ENCODE data around the gene PCMT1.

Gene PCMT1

GRCh38 chr6:149855741-149856140, 106.2 kb downstream of the PCMT1 start:
- Histone ChIP-seq H3K27me3 (ENCODE audit: insufficient read depth, low read length) (peaks cover 4% of the 10 kb centered on the region; the same call in 1 of the 2 replicates), H3K9me3 (ENCODE audit: insufficient read depth, low read depth, low read length) (no peaks in the 10 kb centered on the region), H3K9ac (ENCODE audit: low read depth, low read length) (no peak overlapping the region), H3K4me1 (ENCODE audit: insufficient read depth, low read length) (peaks cover 24% of the 10 kb centered on the region), H3K36me3 (ENCODE audit: insufficient read depth, low read length) (no peaks in the 10 kb centered on the region), H3K27ac (ENCODE audit: low read depth, low read length) (no peak overlapping the region), H3K4me3 (ENCODE audit: low read length) (no peak overlapping the region)
- 63% methylated on average over 2 of the region's 2 CpGs for WGBS

- no peak overlapping the region for H3K4me3 ChIP-seq (ENCODE audit: low read length)
- 91% methylated on average over 9 of the region's 10 CpGs for WGBS
- H3K36me3 ChIP-seq (ENCODE audit: insufficient read depth, low read length): no peaks in the 10 kb centered on the region
- no peaks in the 10 kb centered on the region for H3K9me3 ChIP-seq (ENCODE audit: insufficient read depth, low read depth, low read length)
- H3K27me3 ChIP-seq (ENCODE audit: insufficient read depth, low read length): peaks cover 11% of the 10 kb centered on the region; the same call in 1 of the 2 replicates
- no peak overlapping the region for H3K9ac ChIP-seq (ENCODE audit: low read depth, low read length)
- peaks cover 28% of the 10 kb centered on the region for H3K4me1 ChIP-seq (ENCODE audit: insufficient read depth, low read length)
- H3K27ac ChIP-seq (ENCODE audit: low read depth, low read length): no peak overlapping the region
Measured at GRCh38 chr6:149856256-149856994, 106.9 kb downstream of the PCMT1 start.

GRCh38 chr6:149857541-149857940, 108.0 kb downstream of the PCMT1 start:
- H3K4me1 ChIP-seq (ENCODE audit: insufficient read depth, low read length): peaks cover 24% of the 10 kb centered on the region
- no peaks in the 10 kb centered on the region for H3K9me3 ChIP-seq (ENCODE audit: insufficient read depth, low read depth, low read length)
- no peaks in the 10 kb centered on the region for H3K36me3 ChIP-seq (ENCODE audit: insufficient read depth, low read length)
- H3K9ac ChIP-seq (ENCODE audit: low read depth, low read length): no peak overlapping the region
- H3K4me3 ChIP-seq (ENCODE audit: low read length): no peak overlapping the region
- H3K27me3 ChIP-seq (ENCODE audit: insufficient read depth, low read length): peaks cover 22% of the 10 kb centered on the region
- no peak overlapping the region for H3K27ac ChIP-seq (ENCODE audit: low read depth, low read length)
- 97% methylated on average over 4 of the region's 5 CpGs for WGBS

GRCh38 chr6:149859368-149859767, 109.8 kb downstream of the PCMT1 start:
- Histone ChIP-seq H3K9ac (ENCODE audit: low read depth, low read length) (no peak overlapping the region), H3K4me1 (ENCODE audit: insufficient read depth, low read length) (peaks cover 24% of the 10 kb centered on the region), H3K27me3 (ENCODE audit: insufficient read depth, low read length) (peaks cover 29% of the 10 kb centered on the region), H3K4me3 (ENCODE audit: low read length) (no peak overlapping the region), H3K27ac (ENCODE audit: low read depth, low read length) (no peak overlapping the region), H3K36me3 (ENCODE audit: insufficient read depth, low read length) (no peaks in the 10 kb centered on the region), H3K9me3 (ENCODE audit: insufficient read depth, low read depth, low read length) (no peaks in the 10 kb centered on the region)
- WGBS: 97% methylated on average over 7 of the region's 7 CpGs

- H3K9ac ChIP-seq (ENCODE audit: low read depth, low read length): no peak overlapping the region
- no peaks in the 10 kb centered on the region for H3K9me3 ChIP-seq (ENCODE audit: insufficient read depth, low read depth, low read length)
- H3K27ac ChIP-seq (ENCODE audit: low read depth, low read length): no peak overlapping the region
- WGBS: 75% methylated on average over 3 of the region's 3 CpGs
- no peaks in the 10 kb centered on the region for H3K36me3 ChIP-seq (ENCODE audit: insufficient read depth, low read length)
- peaks cover 19% of the 10 kb centered on the region for H3K4me1 ChIP-seq (ENCODE audit: insufficient read depth, low read length)
- H3K27me3 ChIP-seq (ENCODE audit: insufficient read depth, low read length): peaks cover 29% of the 10 kb centered on the region
- H3K4me3 ChIP-seq (ENCODE audit: low read length): no peak overlapping the region
Measured at GRCh38 chr6:149859938-149860337, 110.4 kb downstream of the PCMT1 start.

GRCh38 chr6:149860513-149860833, 110.9 kb downstream of the PCMT1 start:
- Histone ChIP-seq H3K4me1 (ENCODE audit: insufficient read depth, low read length) (peaks cover 15% of the 10 kb centered on the region), H3K4me3 (ENCODE audit: low read length) (no peak overlapping the region), H3K36me3 (ENCODE audit: insufficient read depth, low read length) (no peaks in the 10 kb centered on the region), H3K27me3 (ENCODE audit: insufficient read depth, low read length) (peaks cover 29% of the 10 kb centered on the region), H3K9ac (ENCODE audit: low read depth, low read length) (no peak overlapping the region), H3K27ac (ENCODE audit: low read depth, low read length) (no peak overlapping the region), H3K9me3 (ENCODE audit: insufficient read depth, low read depth, low read length) (no peaks in the 10 kb centered on the region)
- 90% methylated on average over 5 of the region's 5 CpGs for WGBS
